HepG2 (cell line): Measurements from ENCODE around the gene GTF2H4. TPM values are rescaled to one million over a fixed set of nuclear protein-coding genes. Genes with fewer than 3 reads are reported as not detected.

Experiments
- BRD4 ChIP-seq: sonication (generic); formaldehyde crosslinking; IDR thresholded peaks from 2 replicates; pipeline ENCODE4 v1.4.0; 2020; ENCODE audit warnings: missing genetic modification reagents
- GATAD1 ChIP-seq: IDR thresholded peaks from 2 replicates; pipeline ENCODE4 v1.6.1; 2016; ENCODE audit warnings: missing genetic modification reagents, missing compliant biosample characterization
- HOXA7 ChIP-seq: sonication (generic); formaldehyde crosslinking; IDR thresholded peaks from 2 replicates; pipeline ENCODE4 v1.8.1; 2022; ENCODE audit warnings: mild to moderate bottlenecking, missing genetic modification reagents, moderate library complexity
- KDM3A ChIP-seq: IDR thresholded peaks from 2 replicates; pipeline ENCODE4 v1.6.1; 2018; ENCODE audit warnings: low read depth, missing compliant biosample characterization
- KMT2A ChIP-seq: sonication (generic); formaldehyde crosslinking; IDR thresholded peaks from 2 replicates; pipeline ENCODE4 v1.4.0; 2020; ENCODE audit warnings: missing genetic modification reagents
- MYC ChIP-seq: sonication (generic); formaldehyde crosslinking; IDR thresholded peaks from 2 replicates; pipeline ENCODE4 v1.9.0; 2021; ENCODE audit warnings: missing genetic modification reagents, borderline replicate concordance
- MZF1 ChIP-seq: sonication (generic); formaldehyde crosslinking; IDR thresholded peaks from 2 replicates; pipeline ENCODE4 v1.8.1; 2023; ENCODE audit warnings: mild to moderate bottlenecking, missing genetic modification reagents, borderline replicate concordance
- NFE2L2 ChIP-seq: fragments of 150-350 bp; IDR thresholded peaks from 2 replicates; pipeline ENCODE4 v1.6.1; 2014; ENCODE audit warnings: low read length
- SNAI1 ChIP-seq: sonication (generic); formaldehyde crosslinking; IDR thresholded peaks from 2 replicates; pipeline ENCODE4 v1.5.0; 2020; ENCODE audit warnings: mild to moderate bottlenecking, missing genetic modification reagents, borderline replicate concordance
- SNRNP70 ChIP-seq: fragments of 200-400 bp; formaldehyde crosslinking; IDR thresholded peaks from 2 replicates; pipeline ENCODE4 v1.6.1; 2017; ENCODE audit warnings: mild to moderate bottlenecking, low read depth, low read length, moderate library complexity
- TBX2 ChIP-seq: sonication (generic); formaldehyde crosslinking; IDR thresholded peaks from 2 replicates; pipeline ENCODE4 v1.5.0; 2020; ENCODE audit warnings: missing genetic modification reagents, mild to moderate bottlenecking, borderline replicate concordance
- TBX3 ChIP-seq: fragments of 450-650 bp; IDR thresholded peaks from 2 replicates; pipeline ENCODE4 v1.6.1; 2017; ENCODE audit warnings: antibody characterized with exemption, mild to moderate bottlenecking, inconsistent platforms, borderline replicate concordance
- TCF12 ChIP-seq, 2 experiments: fragments of 450-650 bp in 1 of 2; sonication (generic) in 1 of 2; formaldehyde crosslinking in 1 of 2; IDR thresholded peaks; 2 replicates each; pipeline versions ENCODE4 v1.6.1 to v1.8.0; 2017 to 2022; ENCODE audit warnings: antibody characterized with exemption in 1 of 2, mild to moderate bottlenecking in 1 of 2, missing genetic modification reagents in 1 of 2, moderate library complexity in 1 of 2
- ZNF256 ChIP-seq: sonication (generic); formaldehyde crosslinking; conservative IDR thresholded peaks from 2 replicates; pipeline ENCODE4 v1.4.0; 2020; ENCODE audit warnings: missing genetic modification reagents
- ZNF660 ChIP-seq: sonication (generic); formaldehyde crosslinking; IDR thresholded peaks from 2 replicates; pipeline ENCODE4 v1.5.1; 2020; ENCODE audit warnings: mild to moderate bottlenecking, low read depth, missing genetic modification reagents, borderline replicate concordance
- ZNF672 ChIP-seq: sonication (generic); formaldehyde crosslinking; IDR thresholded peaks from 2 replicates; pipeline ENCODE4 v1.8.1; 2022; ENCODE audit warnings: missing genetic modification reagents
- ZNF691 ChIP-seq: sonication (generic); formaldehyde crosslinking; IDR thresholded peaks from 2 replicates; pipeline ENCODE4 v1.4.0; 2020; ENCODE audit warnings: missing genetic modification reagents, low read depth, mild to moderate bottlenecking, borderline replicate concordance
- ZNF746 ChIP-seq: sonication (generic); formaldehyde crosslinking; IDR thresholded peaks from 2 replicates; pipeline ENCODE4 v1.8.0; 2022; ENCODE audit warnings: mild to moderate bottlenecking, missing genetic modification reagents
- ZNF841 ChIP-seq: sonication (generic); formaldehyde crosslinking; IDR thresholded peaks from 2 replicates; pipeline ENCODE4 v1.8.1; 2023; ENCODE audit warnings: missing genetic modification reagents, borderline replicate concordance
- ZNF850 ChIP-seq: sonication (generic); formaldehyde crosslinking; conservative IDR thresholded peaks from 2 replicates; pipeline ENCODE4 v1.9.0; 2021; ENCODE audit warnings: mild to moderate bottlenecking, missing genetic modification reagents
- ZNF879 ChIP-seq: sonication (generic); formaldehyde crosslinking; IDR thresholded peaks from 2 replicates; pipeline ENCODE4 v1.8.1; 2023; ENCODE audit warnings: missing genetic modification reagents
- polyA plus RNA-seq, 8 experiments: library from polyadenylated mRNA; depleted of rRNA in 3 of 8; stranded (reverse) in 7 of 8; unstranded in 1 of 8; fragments of >200 nt; fragmentation: Illumina TruSeq in 4 of 8; extraction: Trizol in 4 of 8; gene quantifications; 2 replicates each; pipeline versions ENCODE4 v1.2.1 to v1.2.3, GENCODE V29; 2011 to 2016; ENCODE audit warnings: low read depth in 4 of 8, missing spikeins in 1 of 8, mixed read lengths in 1 of 8; ENCODE audit not compliant: insufficient read depth in 1 of 8
- total RNA-seq, 5 experiments: library from RNA; depleted of rRNA; stranded (reverse); fragments of >200 nt; fragmentation: Illumina TruSeq; extraction: Trizol; gene quantifications; 2 replicates each; pipeline ENCODE4 v1.2.3, GENCODE V29; 2016; ENCODE audit warnings: low read depth in 1 of 5
- TF ChIP-seq, protein P1 (sequence below): sonication (generic); formaldehyde crosslinking; IDR thresholded peaks from 2 replicates; pipeline ENCODE4 v1.4.0; 2020; ENCODE audit warnings: mild to moderate bottlenecking, missing genetic modification reagents
- TF ChIP-seq, protein P2 (sequence below): sonication (generic); formaldehyde crosslinking; IDR thresholded peaks from 2 replicates; pipeline ENCODE4 v1.4.0; 2020; ENCODE audit warnings: mild to moderate bottlenecking, missing genetic modification reagents
- TF ChIP-seq, protein P3 (sequence below): fragments of 450-650 bp; IDR thresholded peaks from 2 replicates; pipeline ENCODE4 v1.6.1; 2016

GTF2H4 gene
- total and polyA plus RNA-seq, 2 of the 13 experiments (the other 11 are each of a cell fraction or from before 2014, with no cell fraction given): 15.9 to 49.3 TPM

DNA sequence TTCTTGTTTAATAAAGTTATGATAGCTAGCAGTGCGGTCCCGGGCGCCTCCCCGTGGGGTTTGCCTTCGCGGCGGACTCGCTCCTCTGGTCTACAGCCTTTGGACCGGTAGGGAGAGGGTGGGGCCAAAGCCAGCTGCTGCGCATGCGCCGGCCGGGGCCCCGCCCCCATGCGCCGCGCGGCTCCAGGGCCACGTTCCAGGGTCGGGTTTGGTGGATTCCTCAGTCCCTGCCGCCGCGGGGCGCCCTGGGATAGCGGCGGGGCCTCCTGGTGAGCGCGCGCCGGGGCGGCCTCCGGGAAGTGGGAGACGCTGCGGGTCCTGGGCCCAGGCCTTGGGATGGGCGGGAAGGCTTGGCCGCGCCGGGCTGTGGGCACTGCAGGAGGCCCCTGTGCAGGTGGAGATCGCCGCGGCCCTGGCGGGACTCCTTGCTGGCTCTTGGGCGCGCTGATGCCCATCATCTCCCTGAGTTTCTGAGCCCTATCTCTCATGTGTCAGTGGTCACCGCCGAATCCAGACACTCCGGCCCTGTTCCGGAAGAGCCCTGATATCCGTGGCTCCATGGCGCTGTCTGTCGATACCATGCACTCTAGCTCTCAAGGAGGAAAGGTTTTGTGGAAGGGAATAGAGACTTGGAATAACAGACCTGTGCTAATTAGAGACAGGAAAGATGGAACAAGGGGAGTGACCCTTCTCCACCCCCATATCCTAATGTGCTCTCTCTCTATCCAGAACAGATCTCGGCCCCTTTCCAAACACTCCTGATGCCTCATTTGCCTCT is 6.3 kb downstream of the GTF2H4 start, which contains the start of gene VARS2 (continued):
- TF ChIP-seq ZNF879: peak; percentile 32; the same call in 1 of the 2 replicates
- no peak for TF ChIP-seq TCF12 (IDR thresholded peaks at IDR 0.05)
- TF ChIP-seq TCF12 (CRISPR knock-in tag; IDR thresholded peaks at IDR 0.05): peak; percentile 96
- peak; percentile 93 for TF ChIP-seq TBX2 (CRISPR knock-in tag)
- TF ChIP-seq, protein P1, sequence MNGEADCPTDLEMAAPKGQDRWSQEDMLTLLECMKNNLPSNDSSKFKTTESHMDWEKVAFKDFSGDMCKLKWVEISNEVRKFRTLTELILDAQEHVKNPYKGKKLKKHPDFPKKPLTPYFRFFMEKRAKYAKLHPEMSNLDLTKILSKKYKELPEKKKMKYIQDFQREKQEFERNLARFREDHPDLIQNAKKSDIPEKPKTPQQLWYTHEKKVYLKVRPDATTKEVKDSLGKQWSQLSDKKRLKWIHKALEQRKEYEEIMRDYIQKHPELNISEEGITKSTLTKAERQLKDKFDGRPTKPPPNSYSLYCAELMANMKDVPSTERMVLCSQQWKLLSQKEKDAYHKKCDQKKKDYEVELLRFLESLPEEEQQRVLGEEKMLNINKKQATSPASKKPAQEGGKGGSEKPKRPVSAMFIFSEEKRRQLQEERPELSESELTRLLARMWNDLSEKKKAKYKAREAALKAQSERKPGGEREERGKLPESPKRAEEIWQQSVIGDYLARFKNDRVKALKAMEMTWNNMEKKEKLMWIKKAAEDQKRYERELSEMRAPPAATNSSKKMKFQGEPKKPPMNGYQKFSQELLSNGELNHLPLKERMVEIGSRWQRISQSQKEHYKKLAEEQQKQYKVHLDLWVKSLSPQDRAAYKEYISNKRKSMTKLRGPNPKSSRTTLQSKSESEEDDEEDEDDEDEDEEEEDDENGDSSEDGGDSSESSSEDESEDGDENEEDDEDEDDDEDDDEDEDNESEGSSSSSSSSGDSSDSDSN: peak; percentile 99
- TF ChIP-seq, protein P2, sequence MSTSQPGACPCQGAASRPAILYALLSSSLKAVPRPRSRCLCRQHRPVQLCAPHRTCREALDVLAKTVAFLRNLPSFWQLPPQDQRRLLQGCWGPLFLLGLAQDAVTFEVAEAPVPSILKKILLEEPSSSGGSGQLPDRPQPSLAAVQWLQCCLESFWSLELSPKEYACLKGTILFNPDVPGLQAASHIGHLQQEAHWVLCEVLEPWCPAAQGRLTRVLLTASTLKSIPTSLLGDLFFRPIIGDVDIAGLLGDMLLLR (CRISPR knock-in tag): peak; percentile 96
- 0 out of 2 replicates have a peak, but pooled peaks have one; percentile 87 for TF ChIP-seq MZF1 (CRISPR knock-in tag)
- no peak for TF ChIP-seq TBX3
- TF ChIP-seq ZNF691: peak; percentile 86; the same call in 1 of the 2 replicates
- peak; percentile 78; the same call in 1 of the 2 replicates for TF ChIP-seq ZNF746 (CRISPR knock-in tag)
- TF ChIP-seq, protein P3, sequence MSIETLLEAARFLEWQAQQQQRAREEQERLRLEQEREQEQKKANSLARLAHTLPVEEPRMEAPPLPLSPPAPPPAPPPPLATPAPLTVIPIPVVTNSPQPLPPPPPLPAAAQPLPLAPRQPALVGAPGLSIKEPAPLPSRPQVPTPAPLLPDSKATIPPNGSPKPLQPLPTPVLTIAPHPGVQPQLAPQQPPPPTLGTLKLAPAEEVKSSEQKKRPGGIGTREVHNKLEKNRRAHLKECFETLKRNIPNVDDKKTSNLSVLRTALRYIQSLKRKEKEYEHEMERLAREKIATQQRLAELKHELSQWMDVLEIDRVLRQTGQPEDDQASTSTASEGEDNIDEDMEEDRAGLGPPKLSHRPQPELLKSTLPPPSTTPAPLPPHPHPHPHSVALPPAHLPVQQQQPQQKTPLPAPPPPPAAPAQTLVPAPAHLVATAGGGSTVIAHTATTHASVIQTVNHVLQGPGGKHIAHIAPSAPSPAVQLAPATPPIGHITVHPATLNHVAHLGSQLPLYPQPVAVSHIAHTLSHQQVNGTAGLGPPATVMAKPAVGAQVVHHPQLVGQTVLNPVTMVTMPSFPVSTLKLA: peak; percentile 78
- TF ChIP-seq GATAD1: peak; percentile 88
- 0 out of 2 replicates have a peak, but pooled peaks have one; percentile 77 for TF ChIP-seq ZNF672 (CRISPR knock-in tag)
- TF ChIP-seq ZNF660 (CRISPR knock-in tag): no peak; the same call in 1 of the 2 replicates
- no peak for TF ChIP-seq NFE2L2
- peak; percentile 85 for TF ChIP-seq KDM3A (CRISPR knock-in tag)
- TF ChIP-seq ZNF256 (CRISPR knock-in tag): peak; percentile 71; the same call in 1 of the 2 replicates
- no peak for TF ChIP-seq HOXA7 (CRISPR knock-in tag)
- TF ChIP-seq BRD4: peak; percentile 97
- no peak for TF ChIP-seq SNRNP70
- 0 out of 2 replicates have a peak, but pooled peaks have one; percentile 44 for TF ChIP-seq ZNF841 (CRISPR knock-in tag)
- peak; percentile 99 for TF ChIP-seq SNAI1 (CRISPR knock-in tag)
- peak; percentile 97 for TF ChIP-seq MYC (CRISPR knock-in tag)
- peak; percentile 84; the same call in 1 of the 2 replicates for TF ChIP-seq ZNF850 (CRISPR knock-in tag)
- TF ChIP-seq KMT2A: peak; percentile 87
